ENCODE results near the gene MEST.

- TF ChIP-seq CTCF (IDR thresholded peaks at IDR 0.05) (no peak), POLR2A (IDR thresholded peaks at IDR 0.05) (no peak), POLR2AphosphoS5 (IDR thresholded peaks at IDR 0.05) (no peak)
Measured at GRCh38 chr7:130483031-130483430, 8.9 kb upstream of the MEST start.

All from sigmoid colon (tissue), 4 donors.